HG03196 (cell line): ENCODE data around the gene OPRD1.
"Not testable (repeated sequence)": the region's sequence is repeated elsewhere in the genome, so short reads cannot be mapped to it uniquely, and the experiment has no call there.

Experiments
- ATAC-seq: cut with Tn5 transposase; IDR thresholded peaks from one replicate; pipeline ENCODE4 v1.9.1; 2021; ENCODE audit not compliant: unreplicated experiment

OPRD1 gene

DNA sequence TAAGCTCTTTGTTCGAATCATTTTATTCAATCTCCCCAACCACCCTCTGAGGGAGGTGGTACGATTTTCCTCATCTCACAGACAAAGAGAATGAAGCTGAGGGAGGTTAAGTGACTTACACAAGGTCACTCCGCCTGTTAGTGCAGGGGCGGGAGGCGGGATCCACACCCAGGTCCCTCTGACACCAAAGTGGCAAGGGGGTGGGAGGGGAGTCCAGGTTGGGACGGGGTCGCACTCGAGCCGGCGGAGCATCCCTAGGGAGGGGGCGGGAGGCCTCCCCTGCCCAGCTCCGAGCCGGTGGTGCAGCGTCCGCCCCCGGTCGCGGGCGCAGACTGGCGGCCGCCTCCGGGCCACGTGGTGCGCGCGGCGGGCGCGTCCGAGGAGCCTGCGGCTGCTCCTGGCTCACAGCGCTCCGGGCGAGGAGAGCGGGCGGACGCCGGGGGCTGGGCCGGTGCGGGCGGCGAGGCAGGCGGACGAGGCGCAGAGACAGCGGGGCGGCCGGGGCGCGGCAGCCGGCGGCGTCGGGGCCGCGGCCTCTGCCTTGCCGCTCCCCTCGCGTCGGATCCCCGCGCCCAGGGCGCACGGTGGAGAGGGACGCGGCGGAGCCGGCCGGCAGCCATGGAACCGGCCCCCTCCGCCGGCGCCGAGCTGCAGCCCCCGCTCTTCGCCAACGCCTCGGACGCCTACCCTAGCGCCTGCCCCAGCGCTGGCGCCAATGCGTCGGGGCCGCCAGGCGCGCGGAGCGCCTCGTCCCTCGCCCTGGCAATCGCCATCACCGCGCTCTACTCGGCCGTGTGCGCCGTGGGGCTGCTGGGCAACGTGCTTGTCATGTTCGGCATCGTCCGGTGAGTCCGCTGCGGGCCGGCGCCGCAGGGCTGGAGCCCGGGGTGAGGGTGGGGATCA, at the start of gene OPRD1:
OPRD1 (plus strand) TSS at position 405 of the 903 bp plus-strand sequence; CDS start at position 619, 214 bp downstream.
- ATAC-seq = no peak

DNA sequence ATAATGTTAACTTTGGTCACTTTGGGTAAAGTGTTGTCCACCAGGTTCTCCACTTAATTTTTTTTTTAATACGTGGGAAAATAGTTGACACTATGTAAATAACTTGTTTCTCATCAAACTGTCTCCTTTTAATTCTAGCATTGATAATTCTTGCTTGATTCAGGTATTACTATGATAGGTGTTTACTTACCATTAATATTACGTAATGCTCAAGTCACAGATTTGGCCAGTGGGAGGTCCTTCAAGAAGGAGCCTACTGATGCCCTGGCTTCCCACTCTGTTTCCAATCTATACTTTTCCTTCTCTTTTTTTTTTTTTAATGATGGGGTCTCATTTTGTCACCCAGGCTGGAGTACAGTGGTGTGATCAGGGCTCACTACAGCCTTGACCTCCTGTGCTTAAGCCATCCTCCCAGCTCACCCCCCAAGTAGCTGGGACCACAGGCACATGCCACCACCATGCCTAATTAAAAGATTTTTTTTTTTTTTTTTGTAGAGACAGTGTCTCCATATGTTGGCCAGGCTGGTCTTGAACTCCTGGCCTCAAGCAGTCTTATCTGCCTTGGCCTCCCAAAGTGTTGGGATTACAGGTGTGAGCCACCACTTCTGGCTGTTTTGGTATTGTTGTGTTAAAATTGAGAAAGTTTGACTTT, 45.3 kb upstream of the OPRD1 start:
- no peak for ATAC-seq

DNA sequence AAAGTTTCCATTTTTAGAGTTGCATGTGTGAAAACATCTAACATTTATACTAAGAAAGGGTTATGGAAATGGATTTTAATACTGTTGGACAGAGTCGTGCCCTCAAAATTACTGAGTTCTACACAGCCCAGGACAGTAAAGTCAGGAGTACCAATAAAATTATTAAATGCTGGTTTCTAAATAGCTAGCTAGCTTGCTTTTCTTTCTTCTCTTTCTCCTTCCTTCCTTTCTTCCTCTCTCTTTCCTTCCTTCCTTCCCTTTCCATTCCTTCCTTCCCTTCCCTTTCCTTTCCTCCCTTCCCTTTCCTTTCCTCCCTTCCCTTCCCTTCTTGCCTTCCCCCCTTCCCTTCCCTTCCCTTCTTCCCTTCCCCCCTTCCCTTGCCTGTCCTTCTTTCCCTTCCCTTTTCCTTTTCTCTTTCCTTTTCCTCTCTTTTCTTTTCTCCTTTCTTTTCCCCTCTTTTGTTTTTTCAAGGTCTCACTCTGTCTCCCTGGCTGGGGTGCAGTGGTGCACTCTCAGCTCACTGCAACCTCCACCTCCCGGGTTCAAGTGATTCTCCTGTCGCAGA, 41.3 kb upstream of the OPRD1 start:
- ATAC-seq = no peak

DNA sequence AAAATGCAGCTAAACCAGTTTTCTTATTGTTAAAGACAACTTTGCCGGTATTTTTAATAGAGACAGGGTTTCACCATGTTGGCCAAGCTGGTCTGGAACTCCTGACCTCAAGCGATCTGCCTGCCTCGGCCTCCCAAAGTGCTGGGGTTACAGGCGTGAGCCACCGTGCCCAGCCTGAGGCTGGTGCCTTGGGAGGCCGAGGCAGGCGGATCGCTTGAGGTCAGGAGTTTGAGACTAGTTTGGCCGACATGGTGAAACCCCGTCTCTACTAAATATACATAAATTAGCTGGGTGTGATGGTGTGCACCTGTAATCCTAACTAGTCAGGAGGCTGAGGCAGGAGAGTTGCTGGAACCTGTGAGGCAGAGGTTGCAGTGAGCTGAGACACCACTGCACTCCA, 40.0 kb upstream of the OPRD1 start:
- ATAC-seq = not testable (repeated sequence)

DNA sequence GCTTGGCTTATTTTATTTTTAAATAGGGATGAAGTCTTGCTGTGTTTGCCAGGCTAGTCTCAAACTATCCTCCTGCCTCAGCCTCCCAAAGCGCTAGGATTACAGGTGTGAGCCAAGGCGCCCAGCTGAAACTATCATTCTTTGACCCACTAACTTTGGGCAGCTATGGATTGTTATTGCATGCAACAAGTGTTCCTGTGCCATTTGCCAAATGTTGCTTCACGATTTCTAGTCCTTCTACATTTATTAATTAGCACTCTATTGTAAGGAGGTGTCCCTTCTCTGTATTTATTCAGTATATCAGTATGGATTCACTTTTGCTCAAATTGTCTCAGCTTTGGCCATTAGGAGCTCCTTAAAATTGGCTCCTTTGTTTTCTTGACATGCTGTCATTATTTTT, 38.9 kb upstream of the OPRD1 start:
- no peak for ATAC-seq

DNA sequence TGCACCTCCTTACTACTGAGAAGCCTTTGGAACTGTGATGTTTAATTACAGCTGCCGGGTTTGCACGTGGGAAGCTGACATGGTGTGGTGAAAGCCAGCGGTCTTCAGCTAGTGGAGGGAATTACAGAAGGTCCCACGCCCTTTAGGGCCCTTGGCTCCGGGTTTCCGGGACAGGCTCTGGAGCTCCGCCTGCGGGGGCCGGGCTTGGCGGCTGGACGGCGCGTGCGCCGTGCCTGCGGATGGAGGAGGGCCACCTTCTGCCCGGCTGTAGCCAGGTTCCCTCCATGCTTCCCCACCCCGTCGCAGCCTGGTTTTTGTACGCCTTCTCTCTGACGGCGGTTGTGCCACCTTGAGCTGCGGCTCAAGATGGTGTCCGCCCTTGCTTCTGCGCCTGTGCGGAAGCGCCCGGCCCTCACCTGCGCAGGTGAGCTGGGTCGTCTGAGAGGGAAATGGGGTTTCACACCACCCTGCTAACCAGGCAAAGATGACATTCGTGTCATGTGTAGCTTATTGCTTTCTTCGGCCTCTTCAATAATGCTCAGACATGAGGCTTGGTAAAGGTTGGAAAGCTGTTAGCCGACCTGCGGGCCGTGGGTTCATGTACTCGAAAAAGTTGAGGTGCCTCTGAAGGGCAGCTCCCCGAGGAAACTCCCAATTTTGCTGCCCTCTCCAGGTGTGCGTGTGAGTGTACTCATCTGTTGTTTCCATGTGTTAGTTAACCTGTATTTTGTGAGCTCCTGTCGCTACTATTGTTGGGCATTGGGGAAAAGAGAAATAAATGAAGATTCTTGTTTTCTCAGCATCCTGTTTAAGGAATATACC, 36.6 kb upstream of the OPRD1 start:
- no peak for ATAC-seq

DNA sequence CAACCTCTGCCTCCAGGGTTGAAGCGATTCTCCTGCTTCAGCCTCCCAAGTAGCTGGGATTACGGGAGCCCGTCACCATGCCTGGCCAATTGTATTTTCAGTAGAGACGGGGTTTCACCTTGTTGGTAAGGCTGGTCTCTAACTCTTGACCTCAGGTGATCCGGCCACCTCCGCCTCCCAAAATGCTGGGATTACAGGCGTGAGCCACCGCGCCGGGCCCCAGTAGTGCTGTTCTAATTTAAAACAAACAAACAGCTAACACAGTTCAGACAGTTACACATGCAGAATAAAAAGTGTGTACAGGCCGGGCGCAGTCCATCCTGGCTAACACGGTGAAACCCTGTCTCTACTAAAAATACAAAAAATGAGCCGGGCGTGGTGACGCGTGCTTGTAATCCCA, 35.6 kb upstream of the OPRD1 start:
- ATAC-seq = no peak

DNA sequence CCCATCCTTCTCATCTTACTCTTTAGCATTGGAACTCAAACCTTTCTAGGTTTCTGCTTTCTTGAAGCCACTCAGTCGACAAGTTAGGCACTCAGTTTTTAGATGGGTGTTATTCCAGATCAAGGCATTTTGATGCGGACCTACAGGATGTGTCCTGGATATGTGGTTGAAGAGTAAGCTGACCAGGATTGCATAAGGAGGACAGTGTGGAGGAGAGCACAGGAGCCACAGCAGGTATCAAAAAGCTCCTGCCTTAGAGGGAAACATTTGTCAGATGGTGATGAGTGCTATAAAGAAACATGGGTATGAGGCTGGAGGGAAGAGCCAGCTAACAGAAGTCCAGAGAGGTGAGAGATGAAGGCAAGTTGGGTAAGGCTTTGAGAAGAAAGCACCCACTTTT, 33.9 kb upstream of the OPRD1 start:
- no peak for ATAC-seq

DNA sequence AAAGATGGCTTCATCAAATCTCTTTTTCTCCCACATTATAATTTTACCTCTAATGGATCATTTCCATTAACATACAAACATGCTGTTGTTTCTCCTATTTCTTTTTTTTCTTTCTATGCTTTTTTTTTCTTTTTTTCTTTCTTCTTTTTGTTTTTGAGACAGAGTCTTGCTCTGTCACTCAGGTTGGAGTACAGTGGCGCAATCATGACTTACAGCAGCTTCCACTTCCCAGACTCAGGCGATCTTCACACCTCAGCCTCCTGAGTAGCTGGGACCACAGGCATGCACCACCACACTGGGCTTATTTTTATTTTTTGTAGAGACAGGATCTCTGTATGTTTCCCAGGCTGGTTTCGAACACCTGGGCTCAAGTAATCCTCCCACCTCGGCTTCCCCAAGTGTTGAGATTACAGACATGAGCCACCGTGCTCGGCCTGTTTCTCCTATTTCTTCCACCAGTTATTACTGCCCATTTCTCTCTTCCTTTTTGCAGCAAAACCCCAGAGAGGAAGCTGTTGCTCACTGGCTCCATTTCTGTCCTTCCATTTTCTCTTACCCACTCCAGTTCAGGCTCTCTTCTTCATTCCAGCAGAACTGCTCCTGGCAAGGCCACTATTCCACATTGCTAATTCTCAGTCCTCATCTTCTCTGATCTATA, 32.1 kb upstream of the OPRD1 start:
- ATAC-seq = no peak

DNA sequence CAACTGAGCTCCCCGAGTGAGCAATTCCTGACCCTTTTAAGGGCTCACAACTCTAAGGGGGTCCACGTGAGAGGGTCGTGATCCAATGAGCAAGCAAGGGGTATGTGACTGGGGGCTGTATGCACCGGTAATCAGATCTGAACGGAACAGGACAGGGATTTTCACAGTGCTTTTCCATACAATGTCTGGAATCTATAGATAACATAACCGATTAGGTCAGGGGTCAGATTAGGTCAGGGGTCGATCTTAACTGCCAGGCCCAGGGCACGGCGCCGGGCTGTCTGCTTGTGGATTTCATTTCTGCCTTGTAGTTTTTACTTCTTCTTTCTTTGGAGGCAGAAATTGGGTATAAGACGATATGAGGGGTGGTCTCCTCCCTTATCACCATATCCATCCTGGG, 30.7 kb upstream of the OPRD1 start:
- ATAC-seq = no peak

DNA sequence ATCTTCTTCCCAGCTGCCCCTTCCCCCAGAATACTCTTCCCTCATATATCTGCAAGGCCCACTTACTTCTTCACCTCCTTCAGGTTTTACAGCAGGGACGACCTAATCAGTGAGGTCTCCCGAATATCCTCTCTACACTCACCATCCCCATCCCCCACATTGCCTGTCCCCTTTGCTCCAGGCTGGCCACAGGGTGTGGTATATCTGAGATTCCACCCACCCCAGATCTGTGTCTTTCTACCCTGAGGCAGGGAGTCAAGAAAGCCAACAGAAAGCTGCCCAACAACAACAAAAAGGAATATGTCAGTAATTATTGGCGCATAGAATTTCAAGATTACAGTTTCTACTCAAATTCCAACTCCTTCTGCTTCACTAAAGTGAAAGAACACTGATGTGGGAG, 30.0 kb upstream of the OPRD1 start:
- no peak for ATAC-seq

DNA sequence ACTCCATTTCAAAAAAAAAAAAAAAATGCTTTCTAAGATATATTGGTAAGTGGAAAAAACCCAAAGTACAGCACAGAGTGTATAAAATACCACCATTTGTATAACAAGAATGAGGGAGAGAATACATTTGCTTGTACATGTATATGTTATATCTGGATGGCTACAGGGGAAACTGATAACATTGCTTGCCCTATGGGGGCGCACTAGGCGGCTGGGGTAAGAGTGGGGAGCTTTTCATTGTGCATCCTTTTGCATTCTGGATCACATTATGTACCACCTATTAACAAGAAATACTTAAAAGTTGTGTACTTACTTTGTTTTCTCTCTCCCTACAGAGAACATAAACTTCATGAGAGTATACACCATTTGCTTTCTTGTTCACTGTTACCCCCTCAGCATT, 28.6 kb upstream of the OPRD1 start:
- no peak for ATAC-seq

DNA sequence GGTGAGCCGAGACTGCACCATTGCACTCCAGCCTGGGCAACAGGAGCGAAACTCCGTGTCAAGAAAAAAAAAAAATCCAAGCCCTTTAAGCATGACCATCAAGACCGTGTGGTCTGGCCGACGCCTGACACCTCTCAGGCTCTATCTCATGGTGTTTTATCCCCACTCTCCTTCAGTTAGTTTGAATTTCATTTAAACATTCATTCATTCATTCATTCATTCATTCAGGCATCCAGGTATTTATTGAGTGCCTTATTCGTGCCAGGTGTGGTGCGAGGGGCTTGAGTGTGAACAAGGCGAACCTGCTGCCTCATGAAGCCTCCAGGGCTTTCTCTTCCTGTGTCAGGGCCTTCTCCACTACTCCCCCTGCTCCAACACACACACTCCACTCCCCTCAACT, 22.6 kb upstream of the OPRD1 start:
- no peak for ATAC-seq

DNA sequence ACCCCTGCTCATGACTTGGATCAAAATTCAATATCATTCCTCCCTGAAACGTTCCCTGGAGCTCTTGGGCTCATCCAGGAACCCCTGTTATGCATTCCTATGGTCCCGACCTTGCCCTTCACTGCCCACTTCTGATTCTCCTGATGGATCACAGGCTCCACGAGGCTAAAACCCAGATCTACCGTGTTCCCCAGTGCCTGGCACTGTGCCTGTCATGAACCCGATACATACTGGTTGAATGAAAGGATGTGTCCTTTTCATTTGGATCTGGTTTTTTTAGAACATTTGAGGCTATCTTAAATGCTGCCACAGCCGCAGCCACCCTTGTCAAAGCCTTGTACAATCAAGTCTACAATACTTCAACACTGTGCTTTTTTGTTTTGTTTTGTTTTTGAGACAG, 22.2 kb upstream of the OPRD1 start:
- no peak for ATAC-seq

DNA sequence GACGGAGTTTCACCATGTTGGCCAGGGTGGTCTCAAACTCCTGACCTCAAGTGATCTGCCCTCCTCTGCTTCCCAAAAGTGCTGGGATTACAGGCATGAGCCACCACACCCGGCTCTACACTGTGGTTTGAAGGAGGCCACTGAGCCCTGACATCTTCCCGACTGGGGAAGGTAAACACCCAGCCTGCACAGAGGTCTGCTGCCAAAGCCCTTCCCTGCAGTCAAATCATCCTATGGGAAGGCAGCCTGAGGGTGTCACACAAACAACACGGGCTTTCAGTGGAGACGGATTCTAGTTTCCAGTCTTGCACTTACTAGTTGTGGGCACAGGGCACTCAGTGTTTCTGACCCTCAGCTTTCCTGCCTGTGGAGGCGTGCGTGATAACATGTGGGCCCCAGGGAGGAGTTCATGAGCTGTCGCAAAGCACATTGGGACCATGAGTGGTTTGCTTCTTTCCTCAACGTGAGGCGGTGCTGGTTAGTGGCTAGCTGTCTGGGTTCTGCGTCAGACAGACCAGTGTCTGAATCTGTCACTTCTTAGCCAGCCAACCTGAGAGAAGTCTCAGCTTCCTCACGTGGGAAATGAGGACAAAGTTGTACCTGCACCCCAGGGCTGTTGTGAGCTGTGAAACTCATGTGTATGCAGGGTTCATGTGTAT, 21.5 kb upstream of the OPRD1 start:
- no peak for ATAC-seq

DNA sequence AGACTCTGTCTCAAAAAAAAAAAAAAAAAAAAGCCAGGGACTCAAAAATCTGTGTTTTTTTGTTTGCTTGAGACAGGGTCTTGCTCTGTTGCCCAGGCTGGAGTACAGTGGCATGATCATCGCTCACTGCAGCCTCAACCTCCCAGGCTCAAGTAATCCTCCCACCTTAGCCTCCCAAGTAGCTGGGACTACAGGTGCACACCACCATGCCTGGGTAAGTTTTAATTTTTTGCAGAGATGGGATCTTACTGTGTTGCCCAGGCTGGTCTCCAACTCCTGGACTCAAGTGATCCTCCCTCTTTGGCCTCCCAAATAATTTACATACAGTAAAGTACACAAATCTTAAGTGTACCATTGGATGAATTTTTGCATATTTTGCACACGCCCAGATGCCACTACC, 20.0 kb upstream of the OPRD1 start:
- not testable (repeated sequence) for ATAC-seq

DNA sequence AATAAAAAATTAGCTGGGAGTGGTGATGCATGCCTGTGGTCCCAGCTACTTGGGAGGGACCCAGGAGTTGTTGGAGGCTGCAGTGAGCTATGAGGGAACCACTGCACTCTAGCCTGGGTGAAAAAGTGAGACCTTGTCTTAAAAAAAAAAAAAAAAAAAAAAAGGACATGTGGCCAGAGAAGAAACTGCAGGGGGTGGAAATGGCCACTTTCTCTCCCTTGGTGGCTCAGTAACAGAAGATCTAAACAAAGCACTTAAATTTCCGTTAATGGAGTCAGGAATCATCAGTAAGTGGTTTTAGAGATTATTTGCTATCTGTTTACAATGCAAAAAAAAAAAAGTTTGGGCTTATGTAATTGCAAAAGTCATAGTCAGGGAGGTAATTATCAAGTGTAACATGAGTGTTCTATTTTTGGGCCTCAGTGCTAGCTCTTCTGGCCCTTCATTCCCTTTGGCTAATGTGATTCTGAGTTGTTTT, 19.3 kb upstream of the OPRD1 start:
- ATAC-seq = no peak

DNA sequence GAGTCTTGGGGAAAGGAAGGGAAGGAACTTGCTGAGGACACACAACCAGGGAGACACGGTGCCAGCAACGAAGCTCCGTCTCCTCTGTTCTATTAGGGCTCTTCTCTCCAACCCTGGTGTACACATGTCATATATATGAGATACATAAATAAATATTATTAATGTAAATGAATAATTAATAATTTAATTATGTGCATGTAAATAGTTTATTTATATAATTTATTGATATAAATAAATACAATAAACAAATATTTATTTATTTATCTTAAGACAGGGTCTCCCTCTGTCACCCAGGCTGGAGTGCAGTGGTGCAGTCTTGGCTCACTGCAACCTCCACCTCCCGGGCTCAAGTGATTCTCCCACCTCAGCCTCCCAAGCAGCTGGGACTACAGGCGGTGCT, 17.4 kb upstream of the OPRD1 start:
- ATAC-seq = not testable (repeated sequence)

DNA sequence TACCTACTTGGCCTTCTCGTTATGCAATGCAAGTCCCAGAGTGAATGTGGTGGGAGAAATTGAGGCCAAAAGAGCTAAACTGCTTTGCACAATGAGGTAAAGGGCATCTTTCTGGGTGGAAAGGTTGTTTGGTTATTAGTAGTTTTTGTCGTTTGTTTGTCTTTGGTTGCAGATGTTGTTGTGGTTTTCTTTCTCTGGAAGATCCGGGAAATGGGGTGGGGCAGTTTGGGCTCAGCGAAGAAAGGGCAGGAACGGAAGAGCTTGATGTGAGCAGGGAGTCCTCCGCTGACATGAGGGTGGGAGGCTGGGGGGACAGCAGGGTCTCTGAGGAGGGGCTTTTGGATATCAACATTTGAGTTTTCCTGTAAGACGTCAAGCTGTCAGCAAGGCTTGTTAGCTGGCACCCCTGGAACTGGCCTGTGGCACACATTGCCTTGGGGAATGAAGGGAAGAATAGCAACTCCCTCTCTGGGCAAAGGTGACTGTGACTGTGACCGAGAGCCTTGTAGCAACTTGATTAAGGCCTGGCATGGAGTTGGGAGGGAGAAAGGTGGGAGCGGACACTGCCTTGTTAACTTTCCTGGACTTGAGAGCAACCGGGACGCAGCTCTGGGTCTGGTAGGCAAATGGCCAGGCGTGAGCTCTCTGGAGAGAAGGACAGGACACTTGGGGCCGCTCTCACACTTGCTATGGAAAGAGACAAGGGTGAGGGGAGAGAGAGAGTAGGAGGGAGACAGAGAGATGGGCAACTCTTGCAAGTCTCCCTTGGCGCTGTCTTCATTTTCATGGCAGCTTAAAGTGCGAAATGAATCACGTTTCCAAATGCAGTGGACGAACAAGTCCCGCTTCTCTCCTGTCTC, 15.4 kb upstream of the OPRD1 start:
- ATAC-seq = no peak
